Esophagus muscularis mucosa (tissue), 4 donors: ENCODE data around the gene PRKAG2. TPM values are rescaled to one million over a fixed set of nuclear protein-coding genes. Genes with fewer than 3 reads are reported as not detected.

Source experiments
- DNase-seq: peaks from one replicate; pipeline ENCODE4 v3.0.0-alpha.2; 2017; ENCODE audit errors: extremely low spot score
- H3K27ac ChIP-seq, 4 donors: fragments of 200-600 bp; sonication (generic); replicated peaks in 1 of 4; 1 replicate in 3 of 4; 2 replicates in 1 of 4; pipeline ENCODE4 v1.5.1; 2016 to 2019; ENCODE audit warnings: mild to moderate bottlenecking in 1 of 4
- H3K27me3 ChIP-seq, 4 donors: fragments of 200-600 bp; sonication (generic); one replicate each; pipeline versions ENCODE4 v1.5.1 to v1.6.0; 2016 to 2019
- H3K36me3 ChIP-seq, 4 donors: fragments of 200-600 bp; sonication (generic); one replicate each; pipeline ENCODE4 v1.5.1; 2016 to 2019
- H3K4me1 ChIP-seq, 4 donors: fragments of 200-600 bp; sonication (generic); one replicate each; pipeline ENCODE4 v1.5.1; 2016 to 2019
- H3K4me3 ChIP-seq, 4 donors: fragments of 200-600 bp; sonication (generic); 1 replicate in 2 of 4; 2 replicates in 2 of 4; pipeline ENCODE4 v1.5.1; 2016 to 2019; ENCODE audit warnings: mild to moderate bottlenecking in 4 of 4, moderate library complexity in 1 of 4
- H3K9me3 ChIP-seq, 4 donors: fragments of 200-600 bp; sonication (generic); 1 replicate in 3 of 4; 2 replicates in 1 of 4; pipeline ENCODE4 v1.5.1; 2016 to 2019
- CTCF ChIP-seq, 3 experiments: fragments of 200-600 bp in 2 of 3; fragments of 450-650 bp in 1 of 3; sonication (generic) in 2 of 3; IDR thresholded peaks; one replicate each; pipeline ENCODE4 v1.5.1; 2017 to 2019; ENCODE audit warnings: antibody characterized with exemption in 3 of 3, mild to moderate bottlenecking in 2 of 3, moderate library complexity in 1 of 3
- EP300 ChIP-seq: sonication (generic); formaldehyde crosslinking; IDR thresholded peaks from one replicate; pipeline ENCODE4 v1.6.1; 2017; ENCODE audit warnings: antibody characterized with exemption
- POLR2A ChIP-seq: fragments of 450-650 bp; IDR thresholded peaks from one replicate; pipeline ENCODE4 v1.6.1; 2017; ENCODE audit warnings: antibody characterized with exemption, moderate library complexity, mild to moderate bottlenecking, low read depth
- POLR2AphosphoS5 ChIP-seq, 2 donors: sonication (generic); formaldehyde crosslinking; IDR thresholded peaks; one replicate each; pipeline ENCODE4 v1.6.1; 2017; ENCODE audit warnings: antibody characterized with exemption in 2 of 2
- WGBS: methylation state at CpG from one replicate; pipeline ENCODE4 v1.1.5; 2018; 5-methylcytosine and 5-hydroxymethylcytosine counted together
- intact Hi-C: fragments of 100-400 bp; cut with DNase I; formaldehyde crosslinking; loops from one replicate; pipeline ENCODE4 v1.15.1; 2023
- total RNA-seq, 4 donors: library from RNA; depleted of rRNA; stranded (reverse); fragments of >200 nt; gene quantifications; one replicate each; pipeline versions ENCODE4 v1.1.0 to v1.2.1, GENCODE V29; 2016

The PRKAG2 gene
- total RNA-seq, 4 donors from 2014 or later, result 51.3 to 97.2 (median 77.5) TPM

GRCh38 chr7:151814400-151815009 lies 62.4 kb downstream of the PRKAG2 start:
- no peak for TF ChIP-seq POLR2A
- TF ChIP-seq CTCF (IDR thresholded peaks at IDR 0.05), result no peak
- TF ChIP-seq EP300, result no peak
- no peak for TF ChIP-seq POLR2AphosphoS5 (IDR thresholded peaks at IDR 0.05)
- no peaks in the 10 kb centered on the region for H3K36me3 ChIP-seq
- no peak overlapping the region for H3K4me3 ChIP-seq
- 95% methylated on average over 6 of the region's 18 CpGs for WGBS
- H3K27ac ChIP-seq, result no peak overlapping the region
- no peaks in the 10 kb centered on the region for H3K9me3 ChIP-seq
- H3K27me3 ChIP-seq, result no peaks in the 10 kb centered on the region
- DNase-seq, result no peak
- H3K4me1 ChIP-seq, result peaks cover 0 to 4% (median 0%) of the 10 kb centered on the region in 4 donors
- intact Hi-C loops, result no loop called here

GRCh38 chr7:151813997-151814396 lies 62.9 kb downstream of the PRKAG2 start:
- intact Hi-C loops, result no loop called here
- no peak overlapping the region for H3K4me3 ChIP-seq
- H3K9me3 ChIP-seq, result no peaks in the 10 kb centered on the region
- DNase-seq, result no peak
- H3K27ac ChIP-seq, result no peak overlapping the region
- no peak for TF ChIP-seq POLR2A
- TF ChIP-seq POLR2AphosphoS5 (IDR thresholded peaks at IDR 0.05), result no peak
- TF ChIP-seq CTCF (IDR thresholded peaks at IDR 0.05), result no peak
- TF ChIP-seq EP300, result no peak
- H3K36me3 ChIP-seq, result no peaks in the 10 kb centered on the region
- WGBS, result 82% methylated on average over 5 of the region's 5 CpGs
- peaks cover 0 to 4% (median 0%) of the 10 kb centered on the region in 4 donors for H3K4me1 ChIP-seq
- no peaks in the 10 kb centered on the region for H3K27me3 ChIP-seq

GRCh38 chr7:151813445-151813844 lies 63.5 kb downstream of the PRKAG2 start:
- intact Hi-C loops, result no loop called here
- no peaks in the 10 kb centered on the region for H3K27me3 ChIP-seq

GRCh38 chr7:151812967-151813366 lies 63.9 kb downstream of the PRKAG2 start:
- no peak overlapping the region for H3K4me3 ChIP-seq
- no peaks in the 10 kb centered on the region for H3K36me3 ChIP-seq
- no peaks in the 10 kb centered on the region for H3K4me1 ChIP-seq
- no peak for TF ChIP-seq EP300
- TF ChIP-seq CTCF (IDR thresholded peaks at IDR 0.05), result no peak
- no peak for TF ChIP-seq POLR2A
- no peak for TF ChIP-seq POLR2AphosphoS5 (IDR thresholded peaks at IDR 0.05)
- DNase-seq, result no peak
- intact Hi-C loops, result no loop called here
- H3K27me3 ChIP-seq, result no peaks in the 10 kb centered on the region
- no peaks in the 10 kb centered on the region for H3K9me3 ChIP-seq
- WGBS, result 79% methylated on average over 9 of the region's 9 CpGs
- no peak overlapping the region for H3K27ac ChIP-seq

More at GRCh38 chr7:151813445-151813844, 63.5 kb downstream of the PRKAG2 start:
- Histone ChIP-seq H3K9me3 (no peaks in the 10 kb centered on the region), H3K4me1 (no peaks in the 10 kb centered on the region), H3K27ac (no peak overlapping the region), H3K4me3 (no peak overlapping the region), H3K36me3 (no peaks in the 10 kb centered on the region)
- TF ChIP-seq EP300, result no peak
- no peak for TF ChIP-seq POLR2A
- TF ChIP-seq CTCF (IDR thresholded peaks at IDR 0.05), result no peak
- no peak for TF ChIP-seq POLR2AphosphoS5 (IDR thresholded peaks at IDR 0.05)
- 73% methylated on average over 9 of the region's 10 CpGs for WGBS
- DNase-seq, result no peak
